A673 (cell line): ENCODE data around the gene HLA-B. TPM values are rescaled to one million over a fixed set of nuclear protein-coding genes. Genes with fewer than 3 reads are reported as not detected.

Experiments
- BruUV-seq: library from RNA; stranded (reverse); fragments of 400-500 nt; replicated peaks from 2 replicates; lab custom pipeline; 2021; lab: Mats Ljungman, UMichigan
- CTCF ChIA-PET: fragments of 300-600 bp; sonication (Branson Sonifier 250); formaldehyde crosslinking; loops from one replicate; lab custom pipeline; 2022; ENCODE audit warnings: antibody characterized with exemption; lab: Charles Lee
- POLR2A ChIA-PET: fragments of 300-600 bp; sonication (Branson Sonifier 250); formaldehyde crosslinking; loops from one replicate; lab custom pipeline; 2022; ENCODE audit warnings: antibody characterized with exemption; ENCODE audit not compliant: low non-redundant PET; lab: Charles Lee
- DNase-seq: peaks from one replicate; pipeline ENCODE4 v3.0.0-alpha.2; 2015; ENCODE audit warnings: low spot score
- H3K27ac ChIP-seq: fragments of 200-600 bp; sonication (generic); 2 replicates; pipeline ENCODE4 v1.5.1; 2016; ENCODE audit warnings: mixed run types, low read depth, mild to moderate bottlenecking, mixed read lengths, antibody characterized with exemption, low read length; ENCODE audit not compliant: poor library complexity, severe bottlenecking
- H3K27me3 ChIP-seq: fragments of 200-600 bp; sonication (generic); replicated peaks from 2 replicates; pipeline ENCODE4 v1.6.1; 2017; ENCODE audit warnings: mixed run types, low read depth, mild to moderate bottlenecking, mixed read lengths, antibody characterized with exemption, low read length; ENCODE audit not compliant: insufficient read depth, poor library complexity
- H3K36me3 ChIP-seq: fragments of 200-600 bp; sonication (generic); 2 replicates; pipeline ENCODE4 v1.6.1; 2016; ENCODE audit warnings: mixed run types, mild to moderate bottlenecking, mixed read lengths, antibody characterized with exemption, low read length; ENCODE audit not compliant: insufficient read depth, poor library complexity, severe bottlenecking
- H3K4me1 ChIP-seq: fragments of 200-600 bp; sonication (generic); 2 replicates; pipeline ENCODE4 v1.6.1; 2017; ENCODE audit warnings: mixed run types, mild to moderate bottlenecking, mixed read lengths, antibody characterized with exemption, low read length; ENCODE audit not compliant: insufficient read depth, poor library complexity, severe bottlenecking
- H3K4me3 ChIP-seq: fragments of 200-600 bp; sonication (generic); 2 replicates; pipeline ENCODE4 v1.5.1; 2016; ENCODE audit warnings: low read depth, mixed run types, mild to moderate bottlenecking, mixed read lengths, low read length; ENCODE audit not compliant: poor library complexity, severe bottlenecking
- H3K9me3 ChIP-seq: fragments of 200-600 bp; sonication (generic); 2 replicates; pipeline ENCODE4 v1.6.1; 2016; ENCODE audit warnings: mixed run types, low read depth, mild to moderate bottlenecking, mixed read lengths, antibody characterized with exemption, low read length; ENCODE audit not compliant: poor library complexity, severe bottlenecking
- EZH2 ChIP-seq: fragments of 200-600 bp; sonication (generic); IDR thresholded peaks from 2 replicates; pipeline ENCODE4 v1.6.1; 2017; ENCODE audit warnings: borderline replicate concordance, low read depth, mild to moderate bottlenecking, mixed read lengths, antibody characterized with exemption, low read length; ENCODE audit not compliant: poor library complexity, severe bottlenecking
- intact Hi-C: fragments of 100-400 bp; cut with micrococcal nuclease; formaldehyde crosslinking; loops from one replicate; pipeline ENCODE4 v1.10.0; 2022; ENCODE audit not compliant: unreplicated experiment
- total RNA-seq: library from RNA; stranded (reverse); gene quantifications from 2 replicates; pipeline ENCODE4 v1.2.3, GENCODE V29; 2021
- TF ChIP-seq, protein P1 (sequence below): fragments of 300-800, 200-600 bp; sonication (generic); conservative IDR thresholded peaks from 2 replicates; pipeline ENCODE4 v1.5.1; 2017; ENCODE audit warnings: low read depth, mild to moderate bottlenecking, antibody characterized with exemption, low read length, moderate library complexity, mixed read lengths

HLA-B gene
- total RNA-seq, 1 experiment from 2014 or later, result 27.3 TPM

DNA sequence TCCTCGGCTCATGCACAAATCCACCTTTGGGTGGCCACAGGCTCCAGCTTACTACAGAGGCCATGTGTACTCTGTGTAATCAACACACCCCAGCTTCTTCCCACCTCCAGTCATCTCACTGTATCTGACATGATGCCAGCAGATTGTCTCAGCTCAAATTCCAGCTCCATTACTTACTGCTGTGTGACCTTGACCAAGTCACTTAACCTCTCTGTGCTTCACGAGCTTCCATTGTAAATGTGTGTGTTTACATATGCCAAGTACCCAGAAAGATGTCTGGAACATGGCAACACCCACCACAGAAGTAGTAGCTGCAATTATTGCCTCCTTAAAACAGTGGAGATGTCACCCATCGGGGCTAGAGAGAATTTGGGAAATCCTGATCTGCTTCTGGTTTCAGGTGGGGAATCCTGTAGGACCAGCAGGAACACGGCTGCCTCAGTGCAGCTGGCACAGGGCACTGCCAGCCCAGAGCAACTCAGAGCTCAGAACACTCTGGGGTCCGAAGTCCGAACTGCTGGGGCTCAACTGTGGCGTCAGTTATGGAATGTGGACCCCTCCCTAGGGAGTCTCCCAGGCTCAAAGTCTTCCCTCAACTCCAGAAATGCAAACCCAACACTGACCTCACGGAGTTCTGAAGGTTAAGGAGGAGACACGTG lies 21.2 kb upstream of the HLA-B start:
- H3K36me3 ChIP-seq, result no peaks in the 10 kb centered on the region
- no peak for DNase-seq
- CTCF ChIA-PET, result interaction anchor here (1.3 kb wide), 1 partner anchor 12 kb away, joined by 4 read pairs; no protein-coding TSS in a partner anchor
- intact Hi-C loops, result no loop called here
- no TSS peak for BruUV-seq
- H3K4me3 ChIP-seq, result no peak overlapping the region
- H3K27ac ChIP-seq, result no peak overlapping the region
- TF ChIP-seq EZH2, result no peak
- TF ChIP-seq, protein P1, sequence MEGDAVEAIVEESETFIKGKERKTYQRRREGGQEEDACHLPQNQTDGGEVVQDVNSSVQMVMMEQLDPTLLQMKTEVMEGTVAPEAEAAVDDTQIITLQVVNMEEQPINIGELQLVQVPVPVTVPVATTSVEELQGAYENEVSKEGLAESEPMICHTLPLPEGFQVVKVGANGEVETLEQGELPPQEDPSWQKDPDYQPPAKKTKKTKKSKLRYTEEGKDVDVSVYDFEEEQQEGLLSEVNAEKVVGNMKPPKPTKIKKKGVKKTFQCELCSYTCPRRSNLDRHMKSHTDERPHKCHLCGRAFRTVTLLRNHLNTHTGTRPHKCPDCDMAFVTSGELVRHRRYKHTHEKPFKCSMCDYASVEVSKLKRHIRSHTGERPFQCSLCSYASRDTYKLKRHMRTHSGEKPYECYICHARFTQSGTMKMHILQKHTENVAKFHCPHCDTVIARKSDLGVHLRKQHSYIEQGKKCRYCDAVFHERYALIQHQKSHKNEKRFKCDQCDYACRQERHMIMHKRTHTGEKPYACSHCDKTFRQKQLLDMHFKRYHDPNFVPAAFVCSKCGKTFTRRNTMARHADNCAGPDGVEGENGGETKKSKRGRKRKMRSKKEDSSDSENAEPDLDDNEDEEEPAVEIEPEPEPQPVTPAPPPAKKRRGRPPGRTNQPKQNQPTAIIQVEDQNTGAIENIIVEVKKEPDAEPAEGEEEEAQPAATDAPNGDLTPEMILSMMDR, result no peak
- H3K4me1 ChIP-seq, result no peaks in the 10 kb centered on the region
- H3K9me3 ChIP-seq, result no peaks in the 10 kb centered on the region
- H3K27me3 ChIP-seq, result peaks cover 34% of the 10 kb centered on the region
- POLR2A ChIA-PET, result no interaction called here

DNA sequence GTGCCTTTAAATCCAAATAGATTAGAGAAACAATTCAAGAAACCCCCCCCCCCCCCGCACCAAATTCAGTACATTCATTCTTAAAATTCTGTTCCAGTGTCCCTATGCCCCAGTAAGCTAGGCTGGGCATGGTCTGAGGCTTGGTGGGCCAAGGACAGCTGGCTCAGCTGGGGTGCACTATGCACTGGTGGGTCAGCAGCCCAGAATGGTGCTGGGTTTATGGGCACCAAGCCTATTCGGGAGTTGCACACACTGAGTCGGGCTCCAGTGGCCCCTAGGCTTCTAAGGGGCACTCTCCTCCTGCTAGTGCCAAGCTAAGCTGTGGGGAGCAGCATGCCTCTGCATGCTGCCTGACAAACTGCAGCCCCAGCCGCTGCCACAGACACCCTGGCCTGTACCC lies 20.1 kb upstream of the HLA-B start:
- intact Hi-C loops, result no loop called here
- BruUV-seq, result no TSS peak
- H3K4me3 ChIP-seq, result no peak overlapping the region
- ChIA-PET POLR2A (no interaction called here), CTCF (interaction anchor here (0.6 to 1.3 kb wide), 3 partner anchors 10 to 213 kb away, joined by 3 to 9 read pairs (median 4); no protein-coding TSS in a partner anchor)
- TF ChIP-seq, protein P1, result no peak
- no peak for TF ChIP-seq EZH2
- H3K27me3 ChIP-seq, result peaks cover 40% of the 10 kb centered on the region
- no peak overlapping the region for H3K27ac ChIP-seq
- no peak for DNase-seq
- no peaks in the 10 kb centered on the region for H3K36me3 ChIP-seq
- no peaks in the 10 kb centered on the region for H3K9me3 ChIP-seq
- no peaks in the 10 kb centered on the region for H3K4me1 ChIP-seq

DNA sequence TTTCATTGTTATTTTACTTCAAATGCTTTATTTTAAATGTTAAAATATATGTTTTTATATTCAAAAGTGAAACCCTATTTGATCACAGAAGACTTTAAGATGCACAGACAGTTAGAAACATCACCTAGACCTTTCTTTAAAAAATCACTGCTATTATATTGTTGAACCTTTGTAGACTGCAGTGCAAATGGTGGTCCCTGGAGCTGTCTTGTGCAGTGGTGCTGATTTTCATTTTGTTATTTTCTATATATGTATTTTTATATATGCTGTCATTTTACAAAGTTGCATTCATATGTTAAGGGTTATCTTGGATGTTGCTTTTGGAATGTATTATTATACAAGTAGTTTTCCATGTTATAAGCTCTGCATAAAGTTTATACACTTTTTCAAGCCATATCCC lies 18.7 kb upstream of the HLA-B start:
- no peaks in the 10 kb centered on the region for H3K4me1 ChIP-seq
- H3K4me3 ChIP-seq, result no peak overlapping the region
- intact Hi-C loops, result no loop called here
- no peak overlapping the region for H3K27ac ChIP-seq
- peaks cover 3% of the 10 kb centered on the region for H3K9me3 ChIP-seq
- peaks cover 47% of the 10 kb centered on the region for H3K27me3 ChIP-seq
- H3K36me3 ChIP-seq, result no peaks in the 10 kb centered on the region
- no peak for DNase-seq
- BruUV-seq, result no TSS peak
- ChIA-PET POLR2A (no interaction called here), CTCF (no interaction called here)
- TF ChIP-seq, protein P1, result no peak
- no peak for TF ChIP-seq EZH2
